Measurements from ENCODE around the gene GCSAML.

GCSAML gene

DNA sequence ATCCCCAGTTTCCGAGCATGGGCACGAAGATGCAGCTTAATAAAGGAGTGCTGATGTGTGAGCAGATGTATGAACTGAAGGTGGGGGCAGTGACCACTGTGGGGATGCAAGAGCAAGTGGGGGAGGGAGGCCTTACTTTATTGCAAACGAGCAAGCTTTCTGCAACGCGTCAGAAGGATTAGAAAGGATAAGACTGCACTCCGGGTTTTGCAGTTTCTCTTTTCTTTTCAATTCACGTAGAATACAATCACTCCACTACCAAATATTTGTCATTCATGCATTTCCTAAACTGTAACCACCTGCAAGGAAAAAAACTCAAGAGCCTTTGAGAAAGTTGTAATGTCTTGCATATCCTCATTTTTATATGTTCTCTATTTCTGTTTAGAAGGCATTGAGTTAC is 8.4 kb upstream of the GCSAML start:
- Mint-ChIP-seq H3K27me3 (ENCODE audit: low read depth) (no peaks in the 10 kb centered on the region), H3K4me1 (ENCODE audit: low read depth) (peaks cover 2% of the 10 kb centered on the region), H3K27ac (peak overlapping the region; percentile 21), H3K36me3 (ENCODE audit: low read depth) (no peaks in the 10 kb centered on the region), H3K4me3 (peak overlapping the region; percentile 34), H3K9me3 (no peaks in the 10 kb centered on the region)
- no peak for DNase-seq (ENCODE audit: low spot score)

GRCh38 chr1:247542811-247543210 is 6.1 kb upstream of the GCSAML start:
- no peaks in the 10 kb centered on the region for H3K27me3 Mint-ChIP-seq (ENCODE audit: low read depth)
- H3K9me3 Mint-ChIP-seq: no peaks in the 10 kb centered on the region
- no peak overlapping the region for H3K27ac Mint-ChIP-seq
- no peaks in the 10 kb centered on the region for H3K36me3 Mint-ChIP-seq (ENCODE audit: low read depth)
- no peak overlapping the region for H3K4me3 Mint-ChIP-seq
- DNase-seq (ENCODE audit: low spot score): no peak
- peaks cover 2% of the 10 kb centered on the region for H3K4me1 Mint-ChIP-seq (ENCODE audit: low read depth)

DNA sequence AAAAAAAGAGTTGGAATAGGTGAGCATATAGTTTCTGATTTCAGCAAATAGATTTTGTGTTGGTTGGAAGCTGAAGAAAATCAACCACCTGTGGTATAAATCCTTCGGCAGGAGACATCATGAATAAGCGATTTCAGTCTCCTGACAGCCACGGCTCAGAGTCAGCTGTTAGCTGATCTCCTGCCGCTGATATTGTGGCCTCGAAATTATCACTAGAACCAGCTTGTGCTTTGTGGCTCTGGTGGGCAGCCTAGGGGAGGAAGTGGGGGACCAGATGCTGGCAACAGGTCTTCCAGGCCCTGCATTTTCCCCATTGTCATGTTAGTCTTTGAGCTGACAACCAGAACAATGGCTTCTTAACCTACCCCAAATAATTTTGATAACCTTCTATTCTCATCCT is 842 bp upstream of the GCSAML start:
- DNase-seq (ENCODE audit: low spot score): no peak
- Mint-ChIP-seq H3K4me1 (ENCODE audit: low read depth) (peaks cover 4% of the 10 kb centered on the region), H3K4me3 (no peak overlapping the region), H3K36me3 (ENCODE audit: low read depth) (no peaks in the 10 kb centered on the region), H3K9me3 (no peaks in the 10 kb centered on the region), H3K27me3 (ENCODE audit: low read depth) (peaks cover 10% of the 10 kb centered on the region), H3K27ac (no peak overlapping the region)

DNA sequence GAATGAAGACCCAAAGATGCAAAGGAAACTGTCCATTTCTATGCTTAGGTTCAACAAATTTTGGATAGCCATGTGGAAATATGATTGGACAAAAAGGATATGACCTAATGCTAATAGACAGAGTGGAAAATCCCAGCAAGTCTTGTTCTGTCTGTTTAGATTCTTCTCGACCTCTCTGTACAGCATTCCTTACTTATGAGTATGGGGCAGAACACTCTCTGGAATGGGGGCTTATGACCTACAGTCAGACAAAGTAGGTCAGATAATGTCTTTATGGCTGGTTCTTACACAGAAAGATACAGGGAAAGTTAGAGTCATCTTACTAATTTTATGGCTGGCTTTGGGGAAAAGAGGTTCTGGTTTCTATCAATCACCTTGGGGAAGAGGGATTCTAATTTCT is 2.8 kb downstream of the GCSAML start:
- Mint-ChIP-seq H3K9me3 (no peaks in the 10 kb centered on the region), H3K36me3 (ENCODE audit: low read depth) (no peaks in the 10 kb centered on the region), H3K27me3 (ENCODE audit: low read depth) (peaks cover 10% of the 10 kb centered on the region), H3K27ac (no peak overlapping the region), H3K4me1 (ENCODE audit: low read depth) (peaks cover 4% of the 10 kb centered on the region), H3K4me3 (no peak overlapping the region)
- DNase-seq (ENCODE audit: low spot score): no peak

DNA sequence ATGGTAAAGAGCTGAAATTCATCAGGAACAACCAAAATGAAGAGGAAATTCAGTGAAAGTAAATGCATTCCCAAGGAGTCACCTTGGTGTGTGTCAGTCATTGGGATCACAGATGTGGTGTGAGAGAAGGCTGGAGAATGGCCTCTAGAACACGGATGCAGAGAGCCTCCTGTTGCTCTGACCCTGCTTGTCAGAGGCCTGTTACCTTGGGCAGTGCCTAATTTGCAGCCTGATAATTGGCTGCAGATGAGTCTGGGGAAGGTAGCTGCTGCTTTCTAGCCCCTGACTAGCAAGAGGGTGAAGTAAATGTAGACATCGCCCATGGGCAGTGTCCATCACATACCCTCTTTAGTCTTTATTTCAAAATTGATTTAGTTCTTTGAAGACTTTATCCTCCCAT is 3.3 kb downstream of the GCSAML start:
- Mint-ChIP-seq H3K4me1 (ENCODE audit: low read depth) (peaks cover 4% of the 10 kb centered on the region), H3K4me3 (no peak overlapping the region), H3K9me3 (no peaks in the 10 kb centered on the region), H3K27me3 (ENCODE audit: low read depth) (peaks cover 10% of the 10 kb centered on the region), H3K36me3 (ENCODE audit: low read depth) (no peaks in the 10 kb centered on the region), H3K27ac (no peak overlapping the region)
- DNase-seq (ENCODE audit: low spot score): no peak

- DNase-seq (ENCODE audit: low spot score): no peak
- Mint-ChIP-seq H3K27me3 (ENCODE audit: low read depth) (no peaks in the 10 kb centered on the region), H3K36me3 (ENCODE audit: low read depth) (no peaks in the 10 kb centered on the region), H3K4me1 (ENCODE audit: low read depth) (no peaks in the 10 kb centered on the region), H3K9me3 (no peaks in the 10 kb centered on the region), H3K4me3 (no peak overlapping the region), H3K27ac (no peak overlapping the region)
These were observed 9.2 kb downstream of the GCSAML start for GRCh38 chr1:247557926-247558674.

- Mint-ChIP-seq H3K36me3 (ENCODE audit: low read depth) (no peaks in the 10 kb centered on the region), H3K4me1 (ENCODE audit: low read depth) (no peaks in the 10 kb centered on the region), H3K27ac (no peak overlapping the region), H3K27me3 (ENCODE audit: low read depth) (no peaks in the 10 kb centered on the region), H3K9me3 (no peaks in the 10 kb centered on the region), H3K4me3 (no peak overlapping the region)
- no peak for DNase-seq (ENCODE audit: low spot score)
These were observed 12.8 kb downstream of the GCSAML start for GRCh38 chr1:247561711-247562110.

GRCh38 chr1:247562198-247562597 is 13.3 kb downstream of the GCSAML start:
- Mint-ChIP-seq H3K36me3 (ENCODE audit: low read depth) (no peaks in the 10 kb centered on the region), H3K27me3 (ENCODE audit: low read depth) (no peaks in the 10 kb centered on the region), H3K9me3 (no peaks in the 10 kb centered on the region)

GRCh38 chr1:247574236-247574635 is 25.3 kb downstream of the GCSAML start:
- H3K36me3 Mint-ChIP-seq (ENCODE audit: low read depth): no peaks in the 10 kb centered on the region
- peaks cover 10% of the 10 kb centered on the region for H3K9me3 Mint-ChIP-seq
- H3K4me3 Mint-ChIP-seq: no peak overlapping the region
- H3K27me3 Mint-ChIP-seq (ENCODE audit: low read depth): peaks cover 2% of the 10 kb centered on the region
- no peak for DNase-seq (ENCODE audit: low spot score)
- H3K27ac Mint-ChIP-seq: no peak overlapping the region
- H3K4me1 Mint-ChIP-seq (ENCODE audit: low read depth): no peaks in the 10 kb centered on the region

More at GRCh38 chr1:247562198-247562597, 13.3 kb downstream of the GCSAML start:
- no peak for DNase-seq (ENCODE audit: low spot score)
- Mint-ChIP-seq H3K4me3 (no peak overlapping the region), H3K4me1 (ENCODE audit: low read depth) (no peaks in the 10 kb centered on the region), H3K27ac (no peak overlapping the region)

- DNase-seq (ENCODE audit: low spot score): no peak
- no peak overlapping the region for H3K27ac Mint-ChIP-seq
- H3K4me1 Mint-ChIP-seq (ENCODE audit: low read depth): no peaks in the 10 kb centered on the region
- H3K4me3 Mint-ChIP-seq: no peak overlapping the region
- peaks cover 10% of the 10 kb centered on the region for H3K9me3 Mint-ChIP-seq
- no peaks in the 10 kb centered on the region for H3K36me3 Mint-ChIP-seq (ENCODE audit: low read depth)
- H3K27me3 Mint-ChIP-seq (ENCODE audit: low read depth): peaks cover 2% of the 10 kb centered on the region
These were observed 25.7 kb downstream of the GCSAML start for GRCh38 chr1:247574664-247575063.

DNA sequence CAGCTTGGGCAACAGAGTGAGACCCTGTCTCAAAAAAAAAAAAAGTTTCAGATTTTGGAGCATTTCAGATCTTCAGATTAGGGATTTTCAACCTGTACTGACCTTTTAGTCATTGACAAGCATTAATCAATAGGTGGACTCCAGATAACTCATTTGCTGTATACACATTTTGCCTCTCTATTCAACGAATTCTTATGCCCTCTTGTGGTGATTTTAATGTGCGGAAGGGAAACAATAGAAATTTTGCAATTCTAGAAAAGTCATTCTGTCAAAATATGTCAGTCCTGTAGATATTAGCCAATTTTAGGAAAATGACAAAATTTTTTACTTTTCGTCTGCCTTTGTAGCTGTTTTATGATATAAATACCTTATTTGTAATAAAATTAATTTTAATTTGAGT is 27.6 kb downstream of the GCSAML start:
- Mint-ChIP-seq H3K27ac (no peak overlapping the region), H3K27me3 (ENCODE audit: low read depth) (peaks cover 2% of the 10 kb centered on the region), H3K4me3 (no peak overlapping the region), H3K4me1 (ENCODE audit: low read depth) (no peaks in the 10 kb centered on the region), H3K36me3 (ENCODE audit: low read depth) (no peaks in the 10 kb centered on the region), H3K9me3 (no peaks in the 10 kb centered on the region)
- no peak for DNase-seq (ENCODE audit: low spot score)

GRCh38 chr1:247578946-247579460 is 30.1 kb downstream of the GCSAML start:
- Mint-ChIP-seq H3K36me3 (ENCODE audit: low read depth) (no peaks in the 10 kb centered on the region), H3K9me3 (no peaks in the 10 kb centered on the region), H3K4me3 (no peak overlapping the region), H3K27me3 (ENCODE audit: low read depth) (peaks cover 2% of the 10 kb centered on the region), H3K4me1 (ENCODE audit: low read depth) (no peaks in the 10 kb centered on the region), H3K27ac (no peak overlapping the region)
- DNase-seq (ENCODE audit: low spot score): no peak

- Mint-ChIP-seq H3K27ac (no peak within 1 kb of the TSS), H3K9me3 (no peaks in the 10 kb centered on the region), H3K4me3 (no peak within 1 kb of the TSS), H3K36me3 (ENCODE audit: low read depth) (no peaks in the 10 kb centered on the region), H3K4me1 (ENCODE audit: low read depth) (no peaks in the 10 kb centered on the region), H3K27me3 (ENCODE audit: low read depth) (no peaks in the 10 kb centered on the region)
- DNase-seq (ENCODE audit: low spot score): no peak
These were observed 39.1 kb downstream of the GCSAML start, which contains the start of gene OR2G2 for GRCh38 chr1:247588060-247588459. Gene OR2G2, plus strand, starts transcription at chr1:247588360. Its CDS starts 0 bp downstream, at chr1:247588360.

DNA sequence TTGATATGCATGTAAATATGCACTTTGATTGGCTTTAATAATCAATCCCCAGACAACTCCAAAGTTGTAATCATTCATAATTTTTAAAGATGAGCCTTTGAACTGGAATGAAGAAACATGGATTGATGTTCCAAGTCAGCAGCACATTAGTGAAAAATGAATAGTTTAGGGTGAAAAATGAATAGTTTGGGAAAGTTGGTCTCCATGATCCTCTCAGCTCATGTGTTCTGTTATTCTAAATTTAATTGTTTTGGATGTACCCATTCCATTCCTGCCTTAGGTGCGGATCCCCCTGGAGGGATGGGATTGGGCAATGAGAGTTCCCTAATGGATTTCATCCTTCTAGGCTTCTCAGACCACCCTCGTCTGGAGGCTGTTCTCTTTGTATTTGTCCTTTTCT is 56.4 kb downstream of the GCSAML start, which contains the start of gene OR2G3:
OR2G3 (plus strand) TSS at position 301 of the 400 bp plus-strand sequence; CDS start at position 301, 0 bp downstream.
- Mint-ChIP-seq H3K4me3 (no peak within 1 kb of the TSS), H3K4me1 (ENCODE audit: low read depth) (no peaks in the 10 kb centered on the region), H3K36me3 (ENCODE audit: low read depth) (no peaks in the 10 kb centered on the region), H3K27me3 (ENCODE audit: low read depth) (no peaks in the 10 kb centered on the region), H3K27ac (no peak within 1 kb of the TSS), H3K9me3 (no peaks in the 10 kb centered on the region)
- no peak for DNase-seq (ENCODE audit: low spot score)

DNA sequence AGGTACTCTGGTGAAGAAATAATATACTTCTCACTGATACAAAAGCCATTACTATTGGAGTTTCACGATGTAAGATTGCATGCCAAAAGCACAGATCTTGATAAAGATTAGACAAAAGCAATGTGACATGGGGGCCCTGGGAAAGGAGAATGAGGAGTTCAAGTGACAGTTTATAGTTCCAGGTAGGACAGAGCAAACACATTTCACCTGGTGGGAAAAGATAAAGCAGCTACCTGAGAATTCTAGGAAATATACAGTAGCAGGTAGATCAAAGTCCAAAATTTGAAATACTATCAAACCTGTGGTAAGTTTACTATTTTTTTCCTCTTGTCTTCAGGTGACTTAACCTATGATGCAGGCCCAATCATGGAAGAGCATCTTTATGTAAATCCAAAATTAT is 64.5 kb downstream of the GCSAML start:
- DNase-seq (ENCODE audit: low spot score): no peak
- Mint-ChIP-seq H3K4me1 (ENCODE audit: low read depth) (no peaks in the 10 kb centered on the region), H3K4me3 (no peak overlapping the region)

More for the DNA sequence above, 64.5 kb downstream of the GCSAML start:
- H3K9me3 Mint-ChIP-seq: no peaks in the 10 kb centered on the region
- no peaks in the 10 kb centered on the region for H3K27me3 Mint-ChIP-seq (ENCODE audit: low read depth)
- H3K27ac Mint-ChIP-seq: no peak overlapping the region
- no peaks in the 10 kb centered on the region for H3K36me3 Mint-ChIP-seq (ENCODE audit: low read depth)

All from T-helper 2 cell treated with Interferon-gamma antibody and Interleukin-4, amounts not matched to agents 5 μg/mL and 100 μg/mL, for 36 hours (primary cell).